IPS-NIHi7 (cell line): ENCODE measurements around the gene FLT3LG.
A peak's percentile ranks its signal among the peaks of the same experiment; 100 is the strongest.
"Not testable (repeated sequence)": the region's sequence is repeated elsewhere in the genome, so short reads cannot be mapped to it uniquely, and the experiment has no call there.

ENCODE experiments used
- DNase-seq: peaks from one replicate; pipeline ENCODE4 v3.0.0; 2012; ENCODE audit warnings: mixed read lengths; ENCODE audit errors: extremely low spot score

Gene FLT3LG

GRCh38 chr19:49461656-49462055 is 12.4 kb upstream of the FLT3LG start:
- DNase-seq: no peak

DNA sequence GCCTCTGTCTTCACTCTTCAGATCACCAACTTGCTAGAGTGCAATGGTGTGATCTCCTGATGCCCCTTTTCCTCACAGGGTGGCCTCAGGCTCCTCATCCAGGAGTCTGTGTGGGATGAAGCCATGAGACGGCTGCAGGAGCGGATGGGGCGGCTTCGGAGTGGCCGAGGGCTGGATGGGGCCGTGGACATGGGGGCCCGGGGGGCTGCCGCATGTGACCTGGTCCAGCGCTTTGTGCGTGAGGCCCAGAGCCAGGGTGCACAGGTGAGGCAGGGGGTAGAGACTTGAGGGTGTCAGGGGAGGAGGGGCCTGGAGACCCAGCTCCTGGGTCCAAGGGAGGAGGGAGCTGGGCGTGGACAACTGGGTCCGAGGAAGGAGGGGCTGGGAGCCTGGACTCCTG is 11.5 kb upstream of the FLT3LG start:
- no peak for DNase-seq

DNA sequence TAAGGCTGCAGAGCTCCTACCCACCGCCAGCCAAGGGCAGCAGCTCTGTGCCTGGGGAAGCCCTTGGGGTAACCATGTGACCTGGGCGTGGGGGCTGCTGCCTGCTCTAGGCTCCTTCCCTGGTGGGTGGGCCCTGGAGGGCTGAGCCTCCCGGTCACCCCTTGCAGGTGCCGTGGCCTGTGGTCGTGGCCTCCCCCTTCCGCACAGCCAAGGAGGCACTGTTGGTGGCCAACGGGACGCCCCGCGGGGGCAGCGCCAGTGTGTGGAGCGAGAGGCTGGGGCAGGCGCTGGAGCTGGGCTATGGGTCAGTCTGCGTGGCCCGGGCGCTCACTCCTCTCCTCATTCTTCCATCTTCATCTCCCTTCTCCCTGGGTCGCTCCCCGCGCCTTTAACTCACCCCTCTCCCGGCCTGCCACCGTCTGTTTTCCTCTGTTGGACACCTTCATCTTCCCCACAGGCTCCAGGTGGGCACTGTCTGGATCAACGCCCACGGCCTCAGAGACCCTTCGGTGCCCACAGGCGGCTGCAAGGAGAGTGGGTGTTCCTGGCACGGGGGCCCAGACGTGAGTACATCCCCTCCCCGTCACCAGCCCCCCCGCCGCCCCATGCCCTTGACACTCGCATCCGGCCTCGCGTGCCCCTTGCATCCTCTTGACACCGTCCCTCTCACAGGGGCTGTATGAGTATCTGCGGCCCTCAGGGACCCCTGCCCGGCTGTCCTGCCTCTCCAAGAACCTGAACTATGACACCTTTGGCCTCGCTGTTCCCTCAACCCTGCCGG is 9.9 kb upstream of the FLT3LG start:
- DNase-seq: no peak

DNA sequence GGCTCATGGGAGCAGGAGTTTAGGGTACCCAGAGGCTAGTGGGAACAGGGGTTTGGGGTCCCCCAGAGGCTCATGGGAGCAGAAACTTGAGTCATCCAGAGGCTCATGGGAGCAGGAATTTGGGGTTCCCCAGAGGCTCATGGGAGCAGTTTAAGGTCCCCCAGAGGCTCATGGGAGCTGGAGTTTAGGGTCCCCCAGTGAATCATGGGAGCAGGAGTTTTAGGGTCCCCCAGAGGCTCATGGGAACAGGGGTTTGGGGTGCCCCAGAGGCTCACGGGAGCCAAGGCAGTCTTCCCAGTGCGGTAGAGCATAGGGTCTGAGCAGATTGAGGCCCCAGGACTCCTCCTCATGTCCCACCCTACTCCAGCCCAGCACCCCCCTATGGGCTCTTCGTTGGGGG is 8.6 kb upstream of the FLT3LG start:
- no peak for DNase-seq

DNA sequence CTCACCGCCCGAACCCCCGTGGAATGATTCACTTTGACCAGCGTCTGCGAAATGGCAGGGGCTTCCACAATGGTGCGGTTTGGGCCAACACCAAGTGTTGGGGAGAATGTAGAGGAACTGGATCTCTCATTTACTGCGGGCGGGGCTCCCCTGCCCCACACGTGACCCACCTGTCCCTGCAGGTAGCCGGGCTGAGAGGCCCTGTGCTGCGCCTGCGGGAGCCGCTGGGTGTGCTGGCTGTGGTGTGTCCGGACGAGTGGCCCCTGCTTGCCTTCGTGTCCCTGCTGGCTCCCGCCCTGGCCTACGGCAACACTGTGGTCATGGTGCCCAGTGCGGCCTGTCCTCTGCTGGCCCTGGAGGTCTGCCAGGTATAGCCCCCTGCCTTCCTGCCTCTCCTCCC is 5.8 kb upstream of the FLT3LG start:
- DNase-seq: no peak

- peak; percentile 82 for DNase-seq
Observed at GRCh38 chr19:49468746-49469447, 5.1 kb upstream of the FLT3LG start.

DNA sequence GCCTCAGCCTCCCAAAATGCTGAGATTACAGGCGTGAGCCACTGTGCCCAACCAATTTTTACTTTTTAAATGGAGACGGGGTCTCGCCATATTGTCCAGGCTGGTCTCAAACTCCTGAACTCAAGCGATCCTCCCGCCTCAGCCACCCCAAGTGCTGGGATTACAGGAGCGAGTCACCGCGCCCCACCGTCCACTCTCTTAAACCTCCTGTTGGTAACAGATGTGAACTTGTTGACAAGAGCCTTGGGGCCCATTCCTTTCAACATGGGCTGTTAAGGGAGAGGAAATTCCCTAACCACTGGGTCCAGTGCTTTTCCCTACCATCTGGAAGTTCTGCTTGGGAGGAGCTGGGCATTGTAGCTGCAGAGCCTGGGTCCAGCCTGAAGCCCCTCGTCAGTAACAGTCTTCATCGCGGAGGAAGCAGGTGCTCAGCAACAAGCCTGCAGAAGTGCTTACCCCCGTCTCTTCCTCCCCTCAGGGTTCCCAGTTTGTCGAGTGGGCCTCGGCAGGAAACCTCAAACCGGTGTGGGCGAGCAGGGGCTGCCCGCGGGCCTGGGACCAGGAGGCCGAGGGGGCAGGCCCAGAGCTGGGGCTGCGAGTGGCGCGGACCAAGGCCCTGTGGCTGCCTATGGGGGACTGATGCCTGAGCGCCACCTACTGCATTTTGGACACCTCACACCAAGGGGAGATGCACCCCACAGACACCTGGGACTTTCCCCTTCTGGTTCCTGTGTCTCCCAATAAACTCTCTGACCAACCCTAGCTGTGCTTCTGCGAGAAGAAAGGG is 4.0 kb upstream of the FLT3LG start:
- no peak for DNase-seq

GRCh38 chr19:49470615-49470978 is 3.4 kb upstream of the FLT3LG start:
- no peak for DNase-seq

DNA sequence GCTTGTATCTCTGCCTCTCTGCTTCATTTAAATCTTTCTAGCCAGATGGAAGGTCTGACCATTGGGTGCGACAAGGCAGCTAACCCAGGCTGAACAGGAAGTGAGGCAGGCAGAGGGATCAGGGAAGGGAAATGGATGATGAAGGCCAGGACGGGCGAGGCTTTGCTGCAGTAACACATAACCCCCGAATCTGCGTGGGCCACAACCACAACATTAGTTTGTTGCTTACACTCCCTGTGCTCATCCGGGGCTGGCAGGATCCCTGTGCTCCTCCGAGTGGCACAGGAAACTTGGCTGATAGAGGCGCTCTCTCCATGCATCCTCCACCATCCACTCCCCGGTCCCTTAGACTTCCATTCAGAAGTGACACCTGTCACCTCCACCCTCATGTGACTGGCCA is 1.1 kb upstream of the FLT3LG start:
- DNase-seq: no peak

DNA sequence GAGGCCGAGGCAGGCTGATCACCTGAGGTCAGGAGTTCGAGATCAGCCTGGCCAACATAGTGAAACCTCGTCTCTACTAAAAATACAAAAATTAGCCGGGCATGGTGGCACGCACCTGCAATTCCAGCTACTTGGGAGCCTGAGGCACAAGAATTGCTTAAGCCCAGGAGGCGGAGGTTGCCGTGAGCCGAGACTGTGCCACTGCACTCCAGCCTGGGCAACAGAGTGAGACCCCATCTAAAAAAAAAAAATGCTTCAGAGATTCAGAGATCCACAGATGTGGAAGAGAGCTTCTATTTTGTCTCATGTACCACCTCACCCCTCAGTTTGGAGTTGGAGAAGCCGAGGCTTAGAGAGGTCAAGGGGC is 531 bp upstream of the FLT3LG start:
- DNase-seq: not testable (repeated sequence)

- DNase-seq: no peak
Observed at GRCh38 chr19:49474542-49474924, 518 bp downstream of the FLT3LG start.

DNA sequence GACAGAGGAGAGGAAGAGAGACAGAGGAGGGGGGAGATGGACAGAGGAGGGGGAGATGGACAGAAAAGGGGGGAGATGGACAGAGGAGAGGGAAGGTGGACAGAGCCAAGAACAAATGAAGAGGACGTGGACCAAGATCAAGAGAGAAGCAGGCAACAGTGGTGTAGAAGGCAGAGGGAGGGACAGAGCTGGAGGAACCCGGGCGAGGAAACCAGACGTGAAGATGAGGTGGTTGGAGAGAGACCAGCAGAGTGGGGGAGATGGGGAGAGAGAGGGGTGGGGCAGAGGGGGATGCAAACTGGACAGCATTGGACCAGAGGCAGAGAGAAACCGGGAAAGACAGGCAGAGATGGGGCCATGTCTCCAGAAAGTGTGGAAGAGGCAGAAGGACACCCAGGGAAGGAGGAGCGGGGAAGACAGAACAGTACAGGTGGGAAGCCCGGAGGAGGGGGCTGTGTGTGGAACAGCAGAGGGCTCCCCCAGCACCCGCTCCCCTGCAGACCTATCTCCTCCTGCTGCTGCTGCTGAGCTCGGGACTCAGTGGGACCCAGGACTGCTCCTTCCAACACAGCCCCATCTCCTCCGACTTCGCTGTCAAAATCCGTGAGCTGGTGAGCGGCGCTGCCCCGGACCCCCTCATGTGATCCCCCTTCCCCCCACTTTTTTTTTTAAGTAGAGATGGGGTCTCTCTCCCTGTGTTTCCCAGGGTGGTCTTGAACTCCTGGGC is 1.3 kb downstream of the FLT3LG start:
- DNase-seq: no peak

DNA sequence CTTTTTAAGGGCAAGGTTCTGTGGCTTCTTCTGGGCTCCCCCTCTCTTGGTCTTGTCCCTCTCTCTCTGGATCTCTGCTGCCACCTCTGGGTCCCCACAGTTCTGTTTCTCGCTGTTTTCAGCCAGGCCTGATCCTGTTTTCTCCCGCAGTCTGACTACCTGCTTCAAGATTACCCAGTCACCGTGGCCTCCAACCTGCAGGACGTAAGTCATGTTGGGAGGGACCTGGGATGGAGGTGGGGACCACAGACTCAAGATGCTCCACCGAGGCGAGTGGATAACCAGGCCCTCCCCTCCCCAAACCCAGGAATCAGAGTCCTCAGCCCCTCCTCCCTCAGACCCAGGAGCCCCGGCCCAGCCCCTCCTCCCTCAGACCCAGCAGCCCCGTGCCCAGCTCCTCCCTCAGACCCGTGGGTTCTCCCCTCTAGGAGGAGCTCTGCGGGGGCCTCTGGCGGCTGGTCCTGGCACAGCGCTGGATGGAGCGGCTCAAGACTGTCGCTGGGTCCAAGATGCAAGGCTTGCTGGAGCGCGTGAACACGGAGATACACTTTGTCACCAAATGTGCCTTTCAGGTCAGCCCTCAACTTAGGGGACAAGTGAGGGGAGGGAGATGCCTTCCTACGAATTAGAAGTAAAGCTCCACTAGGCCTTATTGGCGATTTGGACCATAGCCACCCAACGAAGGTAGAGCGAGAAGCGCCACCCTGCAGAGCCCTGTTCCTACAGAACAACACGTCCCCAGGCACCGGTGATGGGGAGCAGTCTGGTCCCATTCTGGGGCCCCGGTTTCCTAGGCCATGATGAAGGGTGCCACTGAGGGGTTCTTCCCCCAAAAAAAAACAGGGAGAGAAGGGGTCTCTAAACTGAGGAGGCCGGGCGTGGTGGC is 2.2 kb downstream of the FLT3LG start:
- peak; percentile 85 for DNase-seq

DNA sequence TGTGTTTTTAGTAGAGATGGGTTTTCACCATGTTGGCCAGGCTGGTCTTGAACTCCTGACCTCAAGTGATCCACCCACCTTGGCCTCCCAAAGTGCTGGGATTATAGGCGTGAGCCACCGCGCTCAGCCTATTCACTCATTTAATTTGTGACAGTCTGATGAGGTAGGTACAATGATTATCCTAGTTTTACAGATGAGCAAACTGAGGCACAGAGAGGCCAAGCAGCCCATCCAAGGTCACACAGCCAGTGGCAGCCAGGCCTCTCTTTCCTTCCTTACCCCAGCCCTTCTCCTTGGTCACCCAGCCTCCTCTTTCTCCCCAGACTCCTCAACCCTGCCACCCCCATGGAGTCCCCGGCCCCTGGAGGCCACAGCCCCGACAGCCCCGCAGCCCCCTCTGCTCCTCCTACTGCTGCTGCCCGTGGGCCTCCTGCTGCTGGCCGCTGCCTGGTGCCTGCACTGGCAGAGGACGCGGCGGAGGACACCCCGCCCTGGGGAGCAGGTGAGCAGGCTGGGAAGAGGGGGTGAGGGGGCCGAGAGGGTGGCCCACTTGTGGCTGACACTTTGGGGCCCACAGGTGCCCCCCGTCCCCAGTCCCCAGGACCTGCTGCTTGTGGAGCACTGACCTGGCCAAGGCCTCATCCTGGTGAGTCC is 6.1 kb downstream of the FLT3LG start:
- no peak for DNase-seq

GRCh38 chr19:49481020-49481683 is 7.1 kb downstream of the FLT3LG start:
- no peak for DNase-seq

- no peak for DNase-seq
Observed at GRCh38 chr19:49486232-49486631, 12.2 kb downstream of the FLT3LG start.

GRCh38 chr19:49486710-49487276 is 12.8 kb downstream of the FLT3LG start:
- no peak for DNase-seq

DNA sequence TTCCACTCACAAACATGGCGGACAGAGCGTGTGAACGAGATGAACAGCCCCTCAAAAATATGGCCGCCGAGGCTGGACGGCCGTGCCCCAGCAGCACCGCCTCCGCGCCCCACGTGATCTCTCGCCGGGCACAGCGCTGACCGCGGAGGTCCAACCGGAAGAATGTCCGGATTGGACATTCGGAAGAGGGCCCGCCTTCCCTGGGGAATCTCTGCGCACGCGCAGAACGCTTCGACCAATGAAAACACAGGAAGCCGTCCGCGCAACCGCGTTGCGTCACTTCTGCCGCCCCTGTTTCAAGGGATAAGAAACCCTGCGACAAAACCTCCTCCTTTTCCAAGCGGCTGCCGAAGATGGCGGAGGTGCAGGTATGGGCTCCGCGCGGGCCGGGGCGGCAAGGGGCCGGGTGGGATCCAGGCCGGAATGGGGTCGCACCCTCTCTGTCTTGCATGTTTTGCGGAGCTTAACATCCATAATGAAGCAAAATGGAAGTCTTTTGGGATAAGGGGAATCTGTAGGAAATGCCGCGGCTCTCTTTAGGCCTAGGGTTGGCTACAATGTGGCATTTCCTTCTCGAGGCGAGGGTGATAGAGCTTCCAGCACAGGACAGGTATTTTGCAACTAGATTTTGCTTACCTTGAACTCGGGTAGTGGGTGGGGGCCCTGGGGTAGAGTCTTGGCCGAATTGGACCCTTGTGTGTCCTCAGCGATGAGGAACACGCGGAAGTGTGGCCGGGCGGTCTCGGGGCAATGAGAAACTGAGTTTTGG is 13.4 kb downstream of the FLT3LG start, which contains the start of gene RPL13A:
RPL13A (plus strand) TSS at position 332 of the 769 bp plus-strand sequence; CDS start at position 354, 22 bp downstream.
- peak; percentile 96 for DNase-seq
